HFF-Myc (cell line): ENCODE data around the gene TRIP10.

ENCODE experiments used
- DNase-seq: peaks from one replicate; pipeline ENCODE4 v3.0.0-alpha.2; 2011; ENCODE audit warnings: low read depth; ENCODE audit errors: extremely low read depth
- H3K4me3 ChIP-seq: replicated peaks from 2 replicates; pipeline ENCODE4 v1.5.1; 2011; ENCODE audit warnings: low read depth, mild to moderate bottlenecking, control low read depth, low read length
- TF ChIP-seq, protein P1 (sequence below): IDR thresholded peaks from 2 replicates; pipeline ENCODE4 v1.5.1; 2012; ENCODE audit warnings: mild to moderate bottlenecking, low read depth, low read length, control low read depth; ENCODE audit errors: missing control alignments

The TRIP10 gene

GRCh38 chr19:6694147-6694815, 45.2 kb upstream of the TRIP10 start:
- TF ChIP-seq, protein P1, sequence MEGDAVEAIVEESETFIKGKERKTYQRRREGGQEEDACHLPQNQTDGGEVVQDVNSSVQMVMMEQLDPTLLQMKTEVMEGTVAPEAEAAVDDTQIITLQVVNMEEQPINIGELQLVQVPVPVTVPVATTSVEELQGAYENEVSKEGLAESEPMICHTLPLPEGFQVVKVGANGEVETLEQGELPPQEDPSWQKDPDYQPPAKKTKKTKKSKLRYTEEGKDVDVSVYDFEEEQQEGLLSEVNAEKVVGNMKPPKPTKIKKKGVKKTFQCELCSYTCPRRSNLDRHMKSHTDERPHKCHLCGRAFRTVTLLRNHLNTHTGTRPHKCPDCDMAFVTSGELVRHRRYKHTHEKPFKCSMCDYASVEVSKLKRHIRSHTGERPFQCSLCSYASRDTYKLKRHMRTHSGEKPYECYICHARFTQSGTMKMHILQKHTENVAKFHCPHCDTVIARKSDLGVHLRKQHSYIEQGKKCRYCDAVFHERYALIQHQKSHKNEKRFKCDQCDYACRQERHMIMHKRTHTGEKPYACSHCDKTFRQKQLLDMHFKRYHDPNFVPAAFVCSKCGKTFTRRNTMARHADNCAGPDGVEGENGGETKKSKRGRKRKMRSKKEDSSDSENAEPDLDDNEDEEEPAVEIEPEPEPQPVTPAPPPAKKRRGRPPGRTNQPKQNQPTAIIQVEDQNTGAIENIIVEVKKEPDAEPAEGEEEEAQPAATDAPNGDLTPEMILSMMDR, result no peak
- H3K4me3 ChIP-seq, result no peak overlapping the region
- DNase-seq, result no peak

GRCh38 chr19:6696239-6696820, 43.1 kb upstream of the TRIP10 start:
- TF ChIP-seq, protein P1, result no peak
- no peak for DNase-seq
- no peak overlapping the region for H3K4me3 ChIP-seq

- TF ChIP-seq, protein P1, result no peak
- no peak for DNase-seq
- H3K4me3 ChIP-seq, result no peak overlapping the region
Measured at GRCh38 chr19:6697291-6697690, 42.2 kb upstream of the TRIP10 start.

DNA sequence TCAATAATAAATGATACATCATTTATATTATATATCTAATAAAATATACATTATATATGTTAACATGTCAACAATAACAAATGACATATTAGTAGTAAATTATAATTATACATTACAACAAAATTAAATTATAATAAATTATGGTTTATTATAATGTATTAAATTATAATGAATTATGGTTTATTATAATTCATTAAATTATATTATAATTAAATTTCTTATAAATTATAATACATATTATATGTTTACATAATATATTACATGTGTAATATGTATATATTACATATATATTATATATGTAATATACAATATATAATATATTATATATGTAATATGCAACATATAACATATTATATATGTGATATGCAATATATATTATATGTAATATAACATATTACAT, 39.5 kb upstream of the TRIP10 start:
- no peak for DNase-seq
- H3K4me3 ChIP-seq, result no peak overlapping the region
- TF ChIP-seq, protein P1, result no peak

GRCh38 chr19:6700586-6701316, 38.7 kb upstream of the TRIP10 start:
- DNase-seq, result no peak
- no peak overlapping the region for H3K4me3 ChIP-seq
- TF ChIP-seq, protein P1, result no peak

GRCh38 chr19:6705931-6706632, 33.4 kb upstream of the TRIP10 start:
- no peak overlapping the region for H3K4me3 ChIP-seq
- DNase-seq, result no peak
- TF ChIP-seq, protein P1, result no peak
